Liver (tissue), 9 donors: Measurements from ENCODE around the gene DVL1. TPM values are rescaled to one million over a fixed set of nuclear protein-coding genes. Genes with fewer than 3 reads are reported as not detected.
"Not testable (repeated sequence)": the region's sequence is repeated elsewhere in the genome, so short reads cannot be mapped to it uniquely, and the experiment has no call there.

Source experiments
- DNase-seq: peaks from one replicate; pipeline ENCODE4 v3.0.0-alpha.2; 2017; ENCODE audit warnings: low spot score
- H3K27ac ChIP-seq, 2 donors: one replicate each; pipeline ENCODE4 v1.7.0; 2013; ENCODE audit warnings: inconsistent platforms in 2 of 2, low read length in 2 of 2, control low read depth in 1 of 2, low read depth in 1 of 2, mild to moderate bottlenecking in 1 of 2
- H3K27me3 ChIP-seq, 4 donors: one replicate each; pipeline versions ENCODE4 v1.6.1 to v1.7.0; 2013; ENCODE audit warnings: low read length in 3 of 4, inconsistent platforms in 1 of 4, mild to moderate bottlenecking in 1 of 4, moderate library complexity in 1 of 4; ENCODE audit not compliant: control insufficient read depth in 4 of 4, insufficient read depth in 4 of 4
- H3K36me3 ChIP-seq, 4 donors: one replicate each; pipeline versions ENCODE4 v1.6.1 to v1.7.0; 2013; ENCODE audit warnings: low read length in 3 of 4, mild to moderate bottlenecking in 3 of 4, low read depth in 1 of 4, moderate library complexity in 1 of 4; ENCODE audit not compliant: control insufficient read depth in 4 of 4, insufficient read depth in 3 of 4
- H3K4me1 ChIP-seq, 4 donors: one replicate each; pipeline versions ENCODE4 v1.6.1 to v1.7.0; 2013; ENCODE audit warnings: low read length in 3 of 4, mild to moderate bottlenecking in 3 of 4, moderate library complexity in 1 of 4; ENCODE audit not compliant: control insufficient read depth in 4 of 4, insufficient read depth in 4 of 4
- H3K4me3 ChIP-seq, 3 donors: one replicate each; pipeline versions ENCODE4 v1.6.1 to v1.7.0; 2013; ENCODE audit warnings: low read length in 3 of 3, control low read depth in 1 of 3, low read depth in 1 of 3, mild to moderate bottlenecking in 1 of 3
- H3K9ac ChIP-seq, 2 donors: one replicate each; pipeline ENCODE4 v1.7.0; 2013; ENCODE audit warnings: low read length in 2 of 2, mild to moderate bottlenecking in 2 of 2, moderate library complexity in 2 of 2, control low read depth in 1 of 2, low read depth in 1 of 2
- H3K9me3 ChIP-seq, 4 donors: one replicate each; pipeline versions ENCODE4 v1.6.1 to v1.7.0; 2013; ENCODE audit warnings: low read length in 3 of 4; ENCODE audit not compliant: control insufficient read depth in 4 of 4
- HNF4G ChIP-seq: IDR thresholded peaks from 2 replicates; pipeline ENCODE4 v1.6.1; 2016; ENCODE audit warnings: antibody characterized with exemption
- JUND ChIP-seq, 2 donors: IDR thresholded peaks; 2 replicates each; pipeline ENCODE4 v1.6.1; 2016; ENCODE audit warnings: antibody characterized with exemption in 2 of 2
- NR2F2 ChIP-seq: IDR thresholded peaks from 2 replicates; pipeline ENCODE4 v1.6.1; 2016; ENCODE audit warnings: antibody characterized with exemption
- RAD21 ChIP-seq, 2 donors: IDR thresholded peaks; 2 replicates each; pipeline ENCODE4 v1.6.1; 2016; ENCODE audit warnings: antibody characterized with exemption in 2 of 2, mild to moderate bottlenecking in 2 of 2
- RXRA ChIP-seq, 2 donors: IDR thresholded peaks; 2 replicates each; pipeline ENCODE4 v1.6.1; 2017 to 2018; ENCODE audit warnings: antibody characterized with exemption in 2 of 2, mild to moderate bottlenecking in 1 of 2
- SP1 ChIP-seq: IDR thresholded peaks from 2 replicates; pipeline ENCODE4 v1.6.1; 2018; ENCODE audit warnings: antibody characterized with exemption, mild to moderate bottlenecking
- YY1 ChIP-seq: IDR thresholded peaks from 2 replicates; pipeline ENCODE4 v1.6.1; 2016; ENCODE audit warnings: antibody characterized with exemption, mild to moderate bottlenecking
- WGBS: extraction: QIAGEN DNeasy Blood & Tissue Kit; methylation state at CpG from one replicate; pipeline ENCODE4 v1.1.7; 2013; 5-methylcytosine and 5-hydroxymethylcytosine counted together
- polyA plus RNA-seq, 2 donors: library from polyadenylated mRNA; stranded (reverse) in 1 of 2; unstranded in 1 of 2; fragments of 200-250 nt in 1 of 2; fragments of >200 nt in 1 of 2; fragmentation: Nextera tagmentation in 1 of 2; extraction: Ambion mirVana in 1 of 2; gene quantifications; one replicate each; pipeline versions ENCODE4 v1.2.1 to v1.2.3, GENCODE V29; 2013 to 2015
- total RNA-seq, 2 donors: library from RNA; depleted of rRNA; stranded (reverse); fragments of >200 nt; gene quantifications; one replicate each; pipeline ENCODE4 v1.2.3, GENCODE V29; 2014
- TF ChIP-seq, protein P1 (sequence below): IDR thresholded peaks from 2 replicates; pipeline ENCODE4 v1.6.1; 2016; ENCODE audit warnings: antibody characterized with exemption
- TF ChIP-seq, protein P2 (sequence below): IDR thresholded peaks from 2 replicates; pipeline ENCODE4 v1.6.1; 2016; ENCODE audit warnings: antibody characterized with exemption, mild to moderate bottlenecking
- TF ChIP-seq, protein P3 (sequence below): fragments of 150-350 bp; IDR thresholded peaks from 2 replicates; pipeline ENCODE4 v1.5.1; 2017; ENCODE audit warnings: improper control_type of control experiment, low read depth, low read length; ENCODE audit not compliant: missing input control
- TF ChIP-seq, protein P4 (sequence below): IDR thresholded peaks from 2 replicates; pipeline ENCODE4 v1.6.1; 2016; ENCODE audit warnings: antibody characterized with exemption
- TF ChIP-seq, protein P5 (sequence below): IDR thresholded peaks from 2 replicates; pipeline ENCODE4 v1.6.1; 2016; ENCODE audit warnings: antibody characterized with exemption
- donor health status: healthy.
- donor health status: healthy.
- donor health status: healthy.
- donor health status: healthy.
- donor health status: healthy.

The DVL1 gene
- total and polyA plus RNA-seq, 4 donors = 5.7 to 41.2 (median 24.8) TPM

DNA sequence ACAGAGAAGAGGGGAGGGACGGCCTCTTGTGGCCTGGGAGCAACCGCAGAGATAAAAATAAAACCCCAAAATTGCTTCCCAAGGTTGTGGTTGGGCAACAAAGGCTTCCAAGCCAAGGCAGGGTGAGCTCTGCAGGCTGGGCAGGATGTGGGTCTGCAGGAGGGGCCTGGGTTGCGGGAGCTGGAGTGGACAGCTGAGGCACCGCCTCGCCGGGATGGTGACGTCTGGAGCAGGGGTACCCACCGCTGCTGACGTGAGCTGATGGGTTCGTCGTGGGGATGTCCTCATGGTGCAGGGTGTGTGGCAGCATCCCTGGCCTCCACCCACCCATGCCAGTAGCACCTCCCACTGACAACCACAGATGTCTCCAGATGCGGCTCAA, 22.1 kb upstream of the DVL1 start:
- no peaks in the 10 kb centered on the region for H3K27me3 ChIP-seq
- H3K36me3 ChIP-seq = peaks cover 0 to 3% (median 0%) of the 10 kb centered on the region in 4 donors
- H3K4me1 ChIP-seq = peaks cover 7 to 33% (median 28%) of the 10 kb centered on the region in 4 donors
- TF ChIP-seq RXRA (IDR thresholded peaks at IDR 0.05) (no peak), SP1 (no peak), JUND (IDR thresholded peaks at IDR 0.05) (no peak), YY1 (no peak), HNF4G (no peak)
- TF ChIP-seq, protein P1, sequence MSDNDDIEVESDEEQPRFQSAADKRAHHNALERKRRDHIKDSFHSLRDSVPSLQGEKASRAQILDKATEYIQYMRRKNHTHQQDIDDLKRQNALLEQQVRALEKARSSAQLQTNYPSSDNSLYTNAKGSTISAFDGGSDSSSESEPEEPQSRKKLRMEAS = no peak
- TF ChIP-seq, protein P2, sequence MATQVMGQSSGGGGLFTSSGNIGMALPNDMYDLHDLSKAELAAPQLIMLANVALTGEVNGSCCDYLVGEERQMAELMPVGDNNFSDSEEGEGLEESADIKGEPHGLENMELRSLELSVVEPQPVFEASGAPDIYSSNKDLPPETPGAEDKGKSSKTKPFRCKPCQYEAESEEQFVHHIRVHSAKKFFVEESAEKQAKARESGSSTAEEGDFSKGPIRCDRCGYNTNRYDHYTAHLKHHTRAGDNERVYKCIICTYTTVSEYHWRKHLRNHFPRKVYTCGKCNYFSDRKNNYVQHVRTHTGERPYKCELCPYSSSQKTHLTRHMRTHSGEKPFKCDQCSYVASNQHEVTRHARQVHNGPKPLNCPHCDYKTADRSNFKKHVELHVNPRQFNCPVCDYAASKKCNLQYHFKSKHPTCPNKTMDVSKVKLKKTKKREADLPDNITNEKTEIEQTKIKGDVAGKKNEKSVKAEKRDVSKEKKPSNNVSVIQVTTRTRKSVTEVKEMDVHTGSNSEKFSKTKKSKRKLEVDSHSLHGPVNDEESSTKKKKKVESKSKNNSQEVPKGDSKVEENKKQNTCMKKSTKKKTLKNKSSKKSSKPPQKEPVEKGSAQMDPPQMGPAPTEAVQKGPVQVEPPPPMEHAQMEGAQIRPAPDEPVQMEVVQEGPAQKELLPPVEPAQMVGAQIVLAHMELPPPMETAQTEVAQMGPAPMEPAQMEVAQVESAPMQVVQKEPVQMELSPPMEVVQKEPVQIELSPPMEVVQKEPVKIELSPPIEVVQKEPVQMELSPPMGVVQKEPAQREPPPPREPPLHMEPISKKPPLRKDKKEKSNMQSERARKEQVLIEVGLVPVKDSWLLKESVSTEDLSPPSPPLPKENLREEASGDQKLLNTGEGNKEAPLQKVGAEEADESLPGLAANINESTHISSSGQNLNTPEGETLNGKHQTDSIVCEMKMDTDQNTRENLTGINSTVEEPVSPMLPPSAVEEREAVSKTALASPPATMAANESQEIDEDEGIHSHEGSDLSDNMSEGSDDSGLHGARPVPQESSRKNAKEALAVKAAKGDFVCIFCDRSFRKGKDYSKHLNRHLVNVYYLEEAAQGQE = no peak
- H3K4me3 ChIP-seq = no peak overlapping the region
- DNase-seq = no peak
- WGBS = 63% methylated on average over 12 of the region's 12 CpGs
- H3K27ac ChIP-seq = no peak overlapping the region
- H3K9me3 ChIP-seq = no peaks in the 10 kb centered on the region
- no peak overlapping the region for H3K9ac ChIP-seq

DNA sequence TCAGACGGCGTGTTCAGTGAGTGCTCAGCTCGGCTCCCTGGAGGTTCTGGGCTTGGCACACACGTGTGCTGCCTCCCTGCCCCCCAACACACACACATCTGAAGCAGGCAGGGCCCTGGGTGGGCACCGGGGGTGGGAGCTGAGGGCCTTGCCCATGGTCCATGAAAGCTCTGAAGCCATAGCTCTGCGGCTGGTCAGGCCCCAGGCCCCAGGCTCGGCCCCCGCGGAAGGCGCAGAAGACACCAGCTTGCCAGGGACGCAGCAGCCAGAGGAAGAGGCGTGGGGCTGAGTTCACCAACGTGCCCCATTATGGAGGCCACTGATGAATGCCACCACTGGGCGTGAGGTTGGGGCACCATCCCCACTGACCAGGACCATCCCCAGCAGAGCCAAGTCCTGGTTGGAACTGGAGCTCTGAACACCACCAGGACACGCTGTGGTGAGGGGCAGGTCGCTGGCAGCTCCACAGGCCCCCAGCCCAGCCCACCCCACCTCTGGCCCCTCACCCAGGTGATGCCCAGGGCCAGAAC, 21.6 kb upstream of the DVL1 start:
- Histone ChIP-seq H3K36me3 (peaks cover 0 to 3% (median 0%) of the 10 kb centered on the region in 4 donors), H3K4me3 (no peak overlapping the region), H3K27ac (no peak overlapping the region), H3K9me3 (no peaks in the 10 kb centered on the region), H3K9ac (no peak overlapping the region), H3K27me3 (no peaks in the 10 kb centered on the region), H3K4me1 (peaks cover 7 to 27% (median 24%) of the 10 kb centered on the region in 4 donors)
- WGBS = 84% methylated on average over 16 of the region's 16 CpGs
- TF ChIP-seq, protein P3, sequence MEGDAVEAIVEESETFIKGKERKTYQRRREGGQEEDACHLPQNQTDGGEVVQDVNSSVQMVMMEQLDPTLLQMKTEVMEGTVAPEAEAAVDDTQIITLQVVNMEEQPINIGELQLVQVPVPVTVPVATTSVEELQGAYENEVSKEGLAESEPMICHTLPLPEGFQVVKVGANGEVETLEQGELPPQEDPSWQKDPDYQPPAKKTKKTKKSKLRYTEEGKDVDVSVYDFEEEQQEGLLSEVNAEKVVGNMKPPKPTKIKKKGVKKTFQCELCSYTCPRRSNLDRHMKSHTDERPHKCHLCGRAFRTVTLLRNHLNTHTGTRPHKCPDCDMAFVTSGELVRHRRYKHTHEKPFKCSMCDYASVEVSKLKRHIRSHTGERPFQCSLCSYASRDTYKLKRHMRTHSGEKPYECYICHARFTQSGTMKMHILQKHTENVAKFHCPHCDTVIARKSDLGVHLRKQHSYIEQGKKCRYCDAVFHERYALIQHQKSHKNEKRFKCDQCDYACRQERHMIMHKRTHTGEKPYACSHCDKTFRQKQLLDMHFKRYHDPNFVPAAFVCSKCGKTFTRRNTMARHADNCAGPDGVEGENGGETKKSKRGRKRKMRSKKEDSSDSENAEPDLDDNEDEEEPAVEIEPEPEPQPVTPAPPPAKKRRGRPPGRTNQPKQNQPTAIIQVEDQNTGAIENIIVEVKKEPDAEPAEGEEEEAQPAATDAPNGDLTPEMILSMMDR = no peak
- TF ChIP-seq RAD21 (IDR thresholded peaks at IDR 0.05) (no peak), NR2F2 (no peak)
- TF ChIP-seq, protein P4, sequence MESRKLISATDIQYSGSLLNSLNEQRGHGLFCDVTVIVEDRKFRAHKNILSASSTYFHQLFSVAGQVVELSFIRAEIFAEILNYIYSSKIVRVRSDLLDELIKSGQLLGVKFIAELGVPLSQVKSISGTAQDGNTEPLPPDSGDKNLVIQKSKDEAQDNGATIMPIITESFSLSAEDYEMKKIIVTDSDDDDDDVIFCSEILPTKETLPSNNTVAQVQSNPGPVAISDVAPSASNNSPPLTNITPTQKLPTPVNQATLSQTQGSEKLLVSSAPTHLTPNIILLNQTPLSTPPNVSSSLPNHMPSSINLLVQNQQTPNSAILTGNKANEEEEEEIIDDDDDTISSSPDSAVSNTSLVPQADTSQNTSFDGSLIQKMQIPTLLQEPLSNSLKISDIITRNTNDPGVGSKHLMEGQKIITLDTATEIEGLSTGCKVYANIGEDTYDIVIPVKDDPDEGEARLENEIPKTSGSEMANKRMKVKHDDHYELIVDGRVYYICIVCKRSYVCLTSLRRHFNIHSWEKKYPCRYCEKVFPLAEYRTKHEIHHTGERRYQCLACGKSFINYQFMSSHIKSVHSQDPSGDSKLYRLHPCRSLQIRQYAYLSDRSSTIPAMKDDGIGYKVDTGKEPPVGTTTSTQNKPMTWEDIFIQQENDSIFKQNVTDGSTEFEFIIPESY = no peak
- TF ChIP-seq, protein P5, sequence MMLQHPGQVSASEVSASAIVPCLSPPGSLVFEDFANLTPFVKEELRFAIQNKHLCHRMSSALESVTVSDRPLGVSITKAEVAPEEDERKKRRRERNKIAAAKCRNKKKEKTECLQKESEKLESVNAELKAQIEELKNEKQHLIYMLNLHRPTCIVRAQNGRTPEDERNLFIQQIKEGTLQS = no peak
- no peak for DNase-seq

DNA sequence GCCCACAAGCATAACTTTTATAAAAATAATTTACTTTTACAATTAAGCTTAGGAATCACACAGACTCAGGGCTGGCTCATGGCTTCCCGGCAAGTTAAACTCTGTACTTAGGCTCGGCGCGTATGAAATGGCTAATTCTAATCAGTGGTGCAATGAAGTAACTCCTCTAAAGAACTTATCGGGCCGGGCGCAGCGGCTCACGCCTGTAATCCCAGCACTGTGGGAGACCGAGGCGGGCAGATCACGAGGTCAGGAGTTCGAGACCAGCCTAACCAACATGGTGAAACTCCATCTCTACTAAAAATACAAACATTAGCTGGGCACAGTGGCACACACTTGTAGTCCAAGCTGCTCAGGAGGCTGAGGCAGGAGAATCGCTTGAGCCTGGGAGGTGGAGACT, 20.9 kb upstream of the DVL1 start:
- H3K4me1 ChIP-seq = peaks cover 7 to 27% (median 24%) of the 10 kb centered on the region in 4 donors
- H3K4me3 ChIP-seq, H3K9me3 ChIP-seq, H3K9ac ChIP-seq, DNase-seq, H3K27ac ChIP-seq, H3K36me3 ChIP-seq, H3K27me3 ChIP-seq: not testable (repeated sequence)
- 93% methylated on average over 14 of the region's 14 CpGs for WGBS
